ENCODE data around the gene DPP6. TPM values are rescaled to one million over a fixed set of nuclear protein-coding genes. Genes with fewer than 3 reads are reported as not detected.

DPP6 gene
- total RNA-seq, 4 donors from 2014 or later: 0.30 to 11.8 (median 10.7) TPM

DNA sequence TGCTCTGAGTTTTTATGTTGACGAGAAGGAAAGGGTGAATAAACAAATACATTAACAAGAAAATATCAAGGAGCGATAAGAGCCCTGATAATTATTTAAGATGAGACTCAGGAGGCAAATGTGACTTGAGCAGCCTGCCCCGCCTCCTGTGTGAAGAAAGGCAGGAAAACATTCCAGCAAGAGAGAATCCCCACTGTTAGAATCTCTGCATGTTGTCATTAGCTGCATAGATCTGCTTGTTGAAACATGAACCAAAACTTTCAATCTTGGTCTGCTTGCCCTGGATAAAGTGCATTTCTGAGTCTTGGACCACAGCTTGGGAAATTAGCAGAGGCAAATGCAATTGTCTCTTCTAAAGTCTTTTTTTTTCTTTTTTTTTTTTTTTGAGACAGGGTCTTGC, 120.0 kb downstream of the DPP6 start:
- DNase-seq (ENCODE audit: low spot score in 2 of 2): no peak
- Histone ChIP-seq H3K27ac (no peak overlapping the region), H3K27me3 (no peaks in the 10 kb centered on the region), H3K9me3 (no peaks in the 10 kb centered on the region), H3K36me3 (no peaks in the 10 kb centered on the region), H3K4me1 (no peaks in the 10 kb centered on the region), H3K4me3 (no peak overlapping the region)
- TF ChIP-seq POLR2AphosphoS5 (IDR thresholded peaks at IDR 0.05) (no peak), POLR2A (IDR thresholded peaks at IDR 0.05) (no peak), EP300 (IDR thresholded peaks at IDR 0.05) (no peak)
- TF ChIP-seq, protein P1, sequence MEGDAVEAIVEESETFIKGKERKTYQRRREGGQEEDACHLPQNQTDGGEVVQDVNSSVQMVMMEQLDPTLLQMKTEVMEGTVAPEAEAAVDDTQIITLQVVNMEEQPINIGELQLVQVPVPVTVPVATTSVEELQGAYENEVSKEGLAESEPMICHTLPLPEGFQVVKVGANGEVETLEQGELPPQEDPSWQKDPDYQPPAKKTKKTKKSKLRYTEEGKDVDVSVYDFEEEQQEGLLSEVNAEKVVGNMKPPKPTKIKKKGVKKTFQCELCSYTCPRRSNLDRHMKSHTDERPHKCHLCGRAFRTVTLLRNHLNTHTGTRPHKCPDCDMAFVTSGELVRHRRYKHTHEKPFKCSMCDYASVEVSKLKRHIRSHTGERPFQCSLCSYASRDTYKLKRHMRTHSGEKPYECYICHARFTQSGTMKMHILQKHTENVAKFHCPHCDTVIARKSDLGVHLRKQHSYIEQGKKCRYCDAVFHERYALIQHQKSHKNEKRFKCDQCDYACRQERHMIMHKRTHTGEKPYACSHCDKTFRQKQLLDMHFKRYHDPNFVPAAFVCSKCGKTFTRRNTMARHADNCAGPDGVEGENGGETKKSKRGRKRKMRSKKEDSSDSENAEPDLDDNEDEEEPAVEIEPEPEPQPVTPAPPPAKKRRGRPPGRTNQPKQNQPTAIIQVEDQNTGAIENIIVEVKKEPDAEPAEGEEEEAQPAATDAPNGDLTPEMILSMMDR (IDR thresholded peaks at IDR 0.05): no peak
- WGBS: 59% methylated on average over 3 of the region's 3 CpGs

DNA sequence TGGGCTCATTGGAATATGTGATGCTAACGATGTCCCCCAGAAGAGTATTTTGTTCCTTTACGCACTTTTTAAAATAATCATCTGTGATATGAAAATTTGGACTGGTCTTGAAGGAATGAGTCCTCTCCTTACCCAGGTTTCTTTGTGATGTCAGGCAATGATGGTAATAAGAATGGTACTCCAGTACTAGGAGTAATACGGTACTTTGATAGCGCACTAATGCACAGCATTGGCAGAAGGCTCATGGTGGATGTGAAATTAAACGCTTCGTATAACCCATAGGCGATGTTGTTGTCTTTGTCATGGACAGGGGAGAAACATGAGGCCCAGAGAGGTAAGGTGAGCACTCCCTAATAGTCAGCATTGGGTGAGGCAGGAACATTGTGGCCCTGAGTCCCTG, 125.4 kb downstream of the DPP6 start:
- no peak for TF ChIP-seq POLR2AphosphoS5 (IDR thresholded peaks at IDR 0.05)
- TF ChIP-seq, protein P1 (IDR thresholded peaks at IDR 0.05): no peak
- TF ChIP-seq POLR2A (IDR thresholded peaks at IDR 0.05): no peak
- TF ChIP-seq EP300 (IDR thresholded peaks at IDR 0.05): no peak
- no peak overlapping the region for H3K27ac ChIP-seq
- 95% methylated on average over 7 of the region's 7 CpGs for WGBS
- no peaks in the 10 kb centered on the region for H3K4me1 ChIP-seq
- DNase-seq (ENCODE audit: low spot score in 2 of 2): no peak
- no peaks in the 10 kb centered on the region for H3K9me3 ChIP-seq
- no peak overlapping the region for H3K4me3 ChIP-seq
- no peaks in the 10 kb centered on the region for H3K36me3 ChIP-seq
- no peaks in the 10 kb centered on the region for H3K27me3 ChIP-seq

DNA sequence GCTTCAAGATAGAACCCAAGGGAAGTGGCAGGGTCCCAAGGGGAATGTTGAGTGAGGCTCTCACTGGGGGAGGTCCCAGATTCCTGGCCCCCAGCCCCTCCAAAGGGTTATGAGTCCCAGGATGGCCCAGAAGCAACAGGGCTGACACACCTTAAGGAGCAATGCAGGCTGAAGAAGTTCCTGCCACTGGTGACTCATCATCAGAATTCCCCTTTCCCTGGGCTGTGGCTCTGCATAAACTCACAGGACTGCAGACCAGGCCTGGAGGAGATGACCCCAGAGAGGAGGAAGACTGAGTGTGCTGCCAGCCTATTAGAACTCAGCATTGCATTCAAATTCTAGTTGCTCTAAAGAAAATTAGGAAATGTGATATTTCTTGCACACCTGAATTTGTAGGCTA, 126.7 kb downstream of the DPP6 start:
- Histone ChIP-seq H3K27me3 (peaks cover under 1% of the 10 kb centered on the region), H3K36me3 (no peaks in the 10 kb centered on the region), H3K27ac (no peak overlapping the region), H3K4me3 (no peak overlapping the region), H3K4me1 (no peaks in the 10 kb centered on the region), H3K9me3 (no peaks in the 10 kb centered on the region)
- DNase-seq (ENCODE audit: low spot score in 2 of 2): no peak
- TF ChIP-seq EP300 (IDR thresholded peaks at IDR 0.05): no peak
- no peak for TF ChIP-seq POLR2AphosphoS5 (IDR thresholded peaks at IDR 0.05)
- TF ChIP-seq, protein P1 (IDR thresholded peaks at IDR 0.05): no peak
- TF ChIP-seq POLR2A (IDR thresholded peaks at IDR 0.05): no peak

DNA sequence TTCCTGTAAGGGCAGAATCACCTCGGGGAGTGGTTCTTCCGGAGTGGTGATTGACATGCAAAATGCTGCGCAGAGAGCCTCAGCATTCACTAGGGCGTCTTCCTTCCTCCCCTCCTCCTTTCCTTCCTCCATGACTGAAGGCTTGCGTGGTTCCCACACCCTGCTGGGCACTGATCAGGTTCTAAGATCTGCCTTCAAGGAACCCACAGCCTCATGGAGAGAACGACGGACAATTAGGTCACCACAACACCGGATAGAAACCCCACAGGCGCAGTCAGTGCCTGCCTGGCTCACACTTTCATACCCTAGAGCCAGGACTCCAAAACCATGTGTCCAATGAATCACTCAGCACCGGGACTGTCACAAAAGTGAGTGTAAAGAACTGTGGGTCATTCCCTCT, 131.3 kb downstream of the DPP6 start:
- H3K9me3 ChIP-seq: no peaks in the 10 kb centered on the region
- DNase-seq (ENCODE audit: low spot score in 2 of 2): no peak
- TF ChIP-seq POLR2A (IDR thresholded peaks at IDR 0.05): no peak
- TF ChIP-seq EP300 (IDR thresholded peaks at IDR 0.05): no peak
- TF ChIP-seq, protein P1 (IDR thresholded peaks at IDR 0.05): no peak
- no peak for TF ChIP-seq POLR2AphosphoS5 (IDR thresholded peaks at IDR 0.05)
- WGBS: 19% methylated on average over 10 of the region's 10 CpGs
- H3K27me3 ChIP-seq: peaks cover 4% of the 10 kb centered on the region
- no peak overlapping the region for H3K27ac ChIP-seq
- no peak overlapping the region for H3K4me3 ChIP-seq
- H3K36me3 ChIP-seq: no peaks in the 10 kb centered on the region
- no peaks in the 10 kb centered on the region for H3K4me1 ChIP-seq

DNA sequence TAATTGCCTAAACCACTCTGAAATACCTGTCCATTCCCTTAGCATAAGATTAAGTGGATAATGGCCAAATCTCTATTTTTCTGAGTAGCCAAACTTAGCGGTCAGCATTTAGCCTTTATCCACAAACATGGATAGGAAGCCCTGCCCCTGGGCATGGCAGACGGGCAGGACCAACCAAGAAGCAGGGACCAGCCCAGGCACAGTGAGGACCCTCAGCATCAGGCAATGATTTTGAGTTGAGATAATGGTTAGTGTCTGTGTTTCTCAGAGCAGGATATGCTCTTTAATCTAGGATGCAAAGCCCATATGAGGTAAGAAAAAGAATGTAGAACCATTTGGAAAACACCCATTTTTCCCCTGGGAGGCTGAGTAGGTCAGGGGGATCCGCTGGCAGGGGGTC, 131.7 kb downstream of the DPP6 start:
- 56% methylated on average over 3 of the region's 3 CpGs for WGBS
- TF ChIP-seq POLR2AphosphoS5 (IDR thresholded peaks at IDR 0.05) (no peak), POLR2A (IDR thresholded peaks at IDR 0.05) (no peak), EP300 (IDR thresholded peaks at IDR 0.05) (no peak)
- TF ChIP-seq, protein P1 (IDR thresholded peaks at IDR 0.05): no peak
- Histone ChIP-seq H3K9me3 (no peaks in the 10 kb centered on the region), H3K27me3 (peaks cover 4% of the 10 kb centered on the region), H3K36me3 (no peaks in the 10 kb centered on the region), H3K4me3 (no peak overlapping the region), H3K4me1 (no peaks in the 10 kb centered on the region), H3K27ac (no peak overlapping the region)
- DNase-seq (ENCODE audit: low spot score in 2 of 2): no peak
